ENCODE results near the gene AKR1B1.

Gene AKR1B1

DNA sequence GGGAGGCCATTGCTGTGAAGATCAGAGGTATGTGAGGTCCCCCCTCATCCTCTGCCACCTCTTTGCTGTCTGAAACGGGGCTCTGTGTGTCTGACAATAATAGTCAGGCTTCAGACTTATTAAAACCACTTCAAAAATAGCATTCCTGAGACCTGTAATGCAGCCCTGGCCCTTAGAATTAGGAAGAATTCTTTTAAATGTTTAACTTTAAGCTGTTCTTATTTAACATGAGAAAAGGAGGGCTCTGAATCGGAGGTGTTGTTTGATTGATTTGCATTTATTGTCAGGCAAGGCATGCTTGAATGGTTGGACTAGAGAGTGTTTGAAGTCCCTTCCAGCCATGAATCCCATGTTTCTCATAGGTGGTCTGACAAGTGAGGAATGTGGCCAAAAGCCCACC is 52.5 kb downstream of the AKR1B1 start:
- H3K27me3 ChIP-seq (ENCODE audit: control insufficient read depth, insufficient read depth, low read length): no peaks in the 10 kb centered on the region
- peaks cover 2% of the 10 kb centered on the region for H3K4me1 ChIP-seq (ENCODE audit: control insufficient read depth, insufficient read depth, low read length)
- no peak overlapping the region for H3K4me3 ChIP-seq (ENCODE audit: low read depth, low read length)
- H3K9me3 ChIP-seq (ENCODE audit: control insufficient read depth, insufficient read depth, low read length): no peaks in the 10 kb centered on the region
- H3K36me3 ChIP-seq (ENCODE audit: control insufficient read depth, insufficient read depth, low read length): no peaks in the 10 kb centered on the region
- H3K9ac ChIP-seq (ENCODE audit: low read depth, low read length): no peak overlapping the region

- H3K9ac ChIP-seq (ENCODE audit: low read depth, low read length): no peak overlapping the region
- H3K36me3 ChIP-seq (ENCODE audit: control insufficient read depth, insufficient read depth, low read length): no peaks in the 10 kb centered on the region
- H3K4me3 ChIP-seq (ENCODE audit: low read depth, low read length): no peak overlapping the region
- no peaks in the 10 kb centered on the region for H3K27me3 ChIP-seq (ENCODE audit: control insufficient read depth, insufficient read depth, low read length)
- no peaks in the 10 kb centered on the region for H3K9me3 ChIP-seq (ENCODE audit: control insufficient read depth, insufficient read depth, low read length)
- peaks cover 2% of the 10 kb centered on the region for H3K4me1 ChIP-seq (ENCODE audit: control insufficient read depth, insufficient read depth, low read length)
These were observed 53.6 kb downstream of the AKR1B1 start for GRCh38 chr7:134405299-134405698.

GRCh38 chr7:134403062-134403461 is 55.8 kb downstream of the AKR1B1 start:
- H3K9me3 ChIP-seq (ENCODE audit: control insufficient read depth, insufficient read depth, low read length): no peaks in the 10 kb centered on the region
- H3K27me3 ChIP-seq (ENCODE audit: control insufficient read depth, insufficient read depth, low read length): no peaks in the 10 kb centered on the region
- H3K36me3 ChIP-seq (ENCODE audit: control insufficient read depth, insufficient read depth, low read length): no peaks in the 10 kb centered on the region
- H3K4me1 ChIP-seq (ENCODE audit: control insufficient read depth, insufficient read depth, low read length): peaks cover 2% of the 10 kb centered on the region
- H3K4me3 ChIP-seq (ENCODE audit: low read depth, low read length): no peak overlapping the region
- H3K9ac ChIP-seq (ENCODE audit: low read depth, low read length): no peak overlapping the region

- H3K9me3 ChIP-seq (ENCODE audit: control insufficient read depth, insufficient read depth, low read length): no peaks in the 10 kb centered on the region
- H3K4me1 ChIP-seq (ENCODE audit: control insufficient read depth, insufficient read depth, low read length): no peaks in the 10 kb centered on the region
- H3K36me3 ChIP-seq (ENCODE audit: control insufficient read depth, insufficient read depth, low read length): no peaks in the 10 kb centered on the region
- no peaks in the 10 kb centered on the region for H3K27me3 ChIP-seq (ENCODE audit: control insufficient read depth, insufficient read depth, low read length)
- H3K9ac ChIP-seq (ENCODE audit: low read depth, low read length): no peak overlapping the region
- H3K4me3 ChIP-seq (ENCODE audit: low read depth, low read length): no peak overlapping the region
These were observed 58.0 kb downstream of the AKR1B1 start for GRCh38 chr7:134400859-134401258.

DNA sequence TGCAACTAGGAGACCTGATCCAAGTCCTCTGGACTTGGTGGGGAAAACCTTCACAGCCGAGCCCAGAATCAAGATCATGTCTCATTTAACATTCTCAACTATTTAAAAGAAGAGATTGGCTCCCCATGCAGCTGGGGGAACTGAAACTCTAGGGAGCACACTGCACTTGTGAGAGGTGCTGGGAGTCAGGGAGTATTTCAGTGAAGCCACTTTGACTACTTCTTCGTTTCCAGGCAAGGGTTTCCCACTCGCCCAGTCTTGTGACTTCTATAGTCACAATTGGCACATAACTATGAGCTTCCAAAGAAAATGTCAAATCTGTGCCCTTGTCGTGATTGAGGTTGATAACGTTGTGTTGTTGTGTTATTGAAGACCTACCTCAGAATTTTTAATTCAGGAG is 62.9 kb downstream of the AKR1B1 start:
- Histone ChIP-seq H3K9me3 (ENCODE audit: control insufficient read depth, insufficient read depth, low read length) (no peaks in the 10 kb centered on the region), H3K4me3 (ENCODE audit: low read depth, low read length) (no peak overlapping the region), H3K27me3 (ENCODE audit: control insufficient read depth, insufficient read depth, low read length) (no peaks in the 10 kb centered on the region), H3K9ac (ENCODE audit: low read depth, low read length) (no peak overlapping the region), H3K4me1 (ENCODE audit: control insufficient read depth, insufficient read depth, low read length) (no peaks in the 10 kb centered on the region), H3K36me3 (ENCODE audit: control insufficient read depth, insufficient read depth, low read length) (no peaks in the 10 kb centered on the region)

- Histone ChIP-seq H3K36me3 (ENCODE audit: control insufficient read depth, insufficient read depth, low read length) (no peaks in the 10 kb centered on the region), H3K27me3 (ENCODE audit: control insufficient read depth, insufficient read depth, low read length) (no peaks in the 10 kb centered on the region), H3K9me3 (ENCODE audit: control insufficient read depth, insufficient read depth, low read length) (no peaks in the 10 kb centered on the region), H3K9ac (ENCODE audit: low read depth, low read length) (no peak overlapping the region), H3K4me1 (ENCODE audit: control insufficient read depth, insufficient read depth, low read length) (no peaks in the 10 kb centered on the region), H3K4me3 (ENCODE audit: low read depth, low read length) (no peak overlapping the region)
These were observed 63.3 kb downstream of the AKR1B1 start for GRCh38 chr7:134395604-134396003.

- Histone ChIP-seq H3K9ac (ENCODE audit: low read depth, low read length) (no peak overlapping the region), H3K9me3 (ENCODE audit: control insufficient read depth, insufficient read depth, low read length) (no peaks in the 10 kb centered on the region), H3K4me3 (ENCODE audit: low read depth, low read length) (no peak overlapping the region), H3K27me3 (ENCODE audit: control insufficient read depth, insufficient read depth, low read length) (no peaks in the 10 kb centered on the region), H3K4me1 (ENCODE audit: control insufficient read depth, insufficient read depth, low read length) (no peaks in the 10 kb centered on the region), H3K36me3 (ENCODE audit: control insufficient read depth, insufficient read depth, low read length) (no peaks in the 10 kb centered on the region)
These were observed 64.8 kb downstream of the AKR1B1 start for GRCh38 chr7:134394056-134394455.
